Stimulated activated CD4-positive, alpha-beta T cell treated with anti-CD3 and anti-CD28 coated beads, Interleukin-4, amount 100 ng/mL, for 1 hour (primary cell): ENCODE measurements around the gene CAMTA2.
"Not testable (repeated sequence)": the region's sequence is repeated elsewhere in the genome, so short reads cannot be mapped to it uniquely, and the experiment has no call there.

Experiments
- DNase-seq: peaks from one replicate; pipeline ENCODE4 v3.0.0-alpha.2; 2020

The CAMTA2 gene

DNA sequence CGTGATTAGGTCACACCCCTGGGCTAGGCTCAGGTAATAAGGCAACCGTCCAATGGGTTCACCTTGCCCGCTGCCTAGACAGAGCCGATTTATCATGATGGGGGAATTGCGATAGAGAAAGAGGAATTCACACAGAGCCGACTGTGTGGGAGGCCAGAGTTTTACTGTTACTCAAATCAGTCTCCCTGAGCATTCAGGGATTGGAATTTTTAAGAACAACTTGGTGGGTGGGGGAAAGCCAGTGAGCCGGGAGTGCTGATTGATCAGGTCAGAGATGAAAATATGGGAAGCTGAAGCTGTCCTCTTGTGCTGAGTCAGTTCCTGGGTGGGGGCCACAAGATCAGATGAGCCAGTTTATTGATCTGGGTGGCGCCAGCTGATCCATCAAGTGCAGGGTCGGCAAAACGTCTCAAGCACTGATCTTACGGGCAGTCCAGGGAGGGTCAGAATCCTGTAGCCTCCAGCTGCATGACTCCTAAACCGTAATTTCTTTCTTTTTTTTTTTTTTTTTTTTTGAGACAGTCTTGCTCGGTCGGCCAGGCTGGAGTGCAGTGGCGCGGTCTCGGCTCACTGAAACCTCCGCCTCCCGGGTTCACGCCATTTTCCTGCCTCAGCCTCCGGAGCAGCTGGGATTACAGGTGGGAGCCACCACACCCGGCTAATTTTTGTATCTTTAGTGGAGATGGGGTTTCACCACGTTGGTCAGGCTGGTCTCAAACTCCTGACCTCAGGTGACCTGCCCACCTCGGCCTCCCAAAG, 60.7 kb downstream of the CAMTA2 start:
- not testable (repeated sequence) for DNase-seq

DNA sequence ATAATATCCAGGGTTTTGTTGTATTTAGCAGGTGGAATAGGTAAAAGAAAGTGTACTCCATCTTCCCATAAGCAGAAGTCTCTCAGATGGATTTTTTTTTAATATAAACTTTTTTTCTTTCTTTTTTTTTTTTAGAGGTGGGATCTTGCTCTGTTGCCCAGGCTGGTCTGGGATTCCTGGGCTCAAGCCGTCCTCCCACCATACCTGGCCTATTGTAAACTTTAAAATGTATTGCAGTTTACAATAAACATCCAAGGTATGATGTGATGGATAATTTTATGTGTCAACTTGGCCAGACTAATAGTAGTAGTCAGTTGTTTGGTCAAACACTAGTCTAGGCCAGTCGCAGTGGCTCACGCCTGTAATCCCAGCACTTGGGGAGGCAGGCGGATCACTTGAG, 66.2 kb downstream of the CAMTA2 start:
- no peak for DNase-seq

- no peak for DNase-seq
These were observed 67.0 kb downstream of the CAMTA2 start for GRCh38 chr17:4920351-4921048.

DNA sequence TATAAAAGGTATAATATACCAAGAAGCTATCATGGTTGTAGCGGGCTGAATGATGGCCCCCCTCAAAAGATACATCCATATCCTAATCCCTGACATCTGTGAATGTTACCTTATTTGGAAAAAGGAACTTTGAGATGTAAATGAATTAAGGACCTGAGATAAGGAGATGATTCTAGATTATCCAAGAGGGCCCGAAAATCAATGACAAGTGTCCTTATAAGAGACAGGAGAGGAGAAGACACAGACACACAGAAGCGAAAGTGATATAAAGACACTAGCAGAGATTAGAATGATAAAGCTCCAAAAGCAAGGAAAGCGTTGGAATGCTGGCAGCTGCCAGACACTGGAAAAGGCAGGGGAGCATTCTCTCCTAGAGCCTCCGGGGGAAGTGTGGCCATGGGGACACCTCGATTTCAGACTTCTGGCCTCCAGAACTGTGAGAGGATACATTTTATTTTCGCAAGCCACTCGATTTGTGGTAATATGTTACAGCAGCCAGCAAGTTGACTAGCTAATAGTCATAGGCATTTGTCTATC, 67.9 kb downstream of the CAMTA2 start:
- DNase-seq: no peak
